Activated T-cell treated with anti-CD3 and anti-CD28 coated beads for 1 hour (primary cell): ENCODE data around the gene WNT2.
"Not testable (repeated sequence)": the region's sequence is repeated elsewhere in the genome, so short reads cannot be mapped to it uniquely, and the experiment has no call there.

Experiments used
- DNase-seq: peaks from one replicate; pipeline ENCODE4 v3.0.0-alpha.2; 2020; ENCODE audit warnings: low read depth

Gene WNT2

GRCh38 chr7:117259615-117260014, 63.2 kb downstream of the WNT2 start:
- DNase-seq: no peak

GRCh38 chr7:117251687-117252086, 71.2 kb downstream of the WNT2 start:
- DNase-seq: no peak

GRCh38 chr7:117250801-117251200, 72.1 kb downstream of the WNT2 start:
- no peak for DNase-seq

GRCh38 chr7:117250245-117250644, 72.6 kb downstream of the WNT2 start:
- no peak for DNase-seq

GRCh38 chr7:117249696-117250095, 73.2 kb downstream of the WNT2 start:
- no peak for DNase-seq

GRCh38 chr7:117248829-117249228, 74.0 kb downstream of the WNT2 start:
- DNase-seq: no peak

GRCh38 chr7:117247809-117248208, 75.0 kb downstream of the WNT2 start:
- DNase-seq: no peak

GRCh38 chr7:117245703-117246102, 77.2 kb downstream of the WNT2 start:
- not testable (repeated sequence) for DNase-seq

- no peak for DNase-seq
Measured at GRCh38 chr7:117243390-117243789, 79.5 kb downstream of the WNT2 start.

- no peak for DNase-seq
Measured at GRCh38 chr7:117241088-117241487, 81.8 kb downstream of the WNT2 start.

GRCh38 chr7:117238937-117239336, 83.9 kb downstream of the WNT2 start:
- no peak for DNase-seq

- DNase-seq: no peak
Measured at GRCh38 chr7:117238472-117238871, 84.4 kb downstream of the WNT2 start.

- no peak for DNase-seq
Measured at GRCh38 chr7:117237646-117238045, 85.2 kb downstream of the WNT2 start.

GRCh38 chr7:117231047-117231359, 91.9 kb downstream of the WNT2 start:
- DNase-seq: no peak

- no peak for DNase-seq
Measured at GRCh38 chr7:117230276-117231046, 92.4 kb downstream of the WNT2 start.

GRCh38 chr7:117229350-117229749, 93.5 kb downstream of the WNT2 start:
- no peak for DNase-seq

GRCh38 chr7:117227091-117227490, 95.8 kb downstream of the WNT2 start:
- no peak for DNase-seq

GRCh38 chr7:117225536-117225935, 97.3 kb downstream of the WNT2 start:
- no peak for DNase-seq
